ENCODE data around the gene CCDC15.
"Not testable (repeated sequence)": the region's sequence is repeated elsewhere in the genome, so short reads cannot be mapped to it uniquely, and the experiment has no call there.

The CCDC15 gene

DNA sequence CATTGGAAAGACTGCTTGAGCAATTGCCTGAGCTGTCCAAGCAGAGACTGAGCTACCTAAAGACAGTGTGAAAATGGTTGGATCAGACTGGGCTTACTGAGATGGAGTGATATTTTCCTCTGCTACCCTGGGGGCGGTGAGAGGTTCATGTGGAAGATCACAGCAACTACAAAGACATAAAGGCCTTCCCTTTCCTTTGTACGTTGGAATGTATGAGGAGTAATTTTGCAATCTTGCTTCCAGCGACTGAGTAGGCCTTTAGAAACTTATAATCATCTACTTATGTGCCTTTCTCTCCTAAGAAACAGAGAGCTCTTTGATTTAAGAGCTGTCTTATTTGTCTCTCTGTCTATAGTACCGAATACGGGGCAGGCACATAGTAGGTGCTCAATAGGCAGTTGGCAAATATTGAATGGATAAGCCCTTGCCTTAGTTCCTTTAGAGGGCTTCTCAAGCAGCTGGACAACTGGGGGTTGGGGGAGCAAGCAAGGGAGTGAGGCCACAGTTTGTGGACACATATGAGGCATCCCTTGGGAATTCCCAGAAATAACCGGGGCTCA is 15.7 kb upstream of the CCDC15 start:
- H3K27ac ChIP-seq = peak overlapping the region; percentile 14
- DNase-seq (ENCODE audit: low read depth, low spot score) = no peak

DNA sequence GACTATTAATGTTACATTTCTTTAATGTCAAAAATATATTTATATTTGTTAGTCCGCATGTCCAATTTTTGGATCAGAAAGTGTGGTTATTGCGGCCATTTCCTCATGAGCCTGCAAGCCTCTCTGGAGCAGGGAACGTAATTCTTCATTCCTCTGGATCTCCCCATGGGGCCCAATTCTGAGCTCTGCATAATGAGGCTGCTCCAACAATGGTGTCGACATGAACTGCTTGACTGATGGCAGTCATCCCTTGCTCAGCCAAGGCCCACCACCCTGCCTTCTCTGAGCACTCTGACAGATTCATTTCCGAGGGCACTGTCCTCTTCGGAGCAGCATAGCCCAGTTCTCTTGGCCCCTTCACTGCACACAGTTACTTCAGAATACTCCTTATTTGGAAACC is 15.0 kb upstream of the CCDC15 start:
- no peak for DNase-seq (ENCODE audit: low read depth, low spot score)
- no peak overlapping the region for H3K27ac ChIP-seq

DNA sequence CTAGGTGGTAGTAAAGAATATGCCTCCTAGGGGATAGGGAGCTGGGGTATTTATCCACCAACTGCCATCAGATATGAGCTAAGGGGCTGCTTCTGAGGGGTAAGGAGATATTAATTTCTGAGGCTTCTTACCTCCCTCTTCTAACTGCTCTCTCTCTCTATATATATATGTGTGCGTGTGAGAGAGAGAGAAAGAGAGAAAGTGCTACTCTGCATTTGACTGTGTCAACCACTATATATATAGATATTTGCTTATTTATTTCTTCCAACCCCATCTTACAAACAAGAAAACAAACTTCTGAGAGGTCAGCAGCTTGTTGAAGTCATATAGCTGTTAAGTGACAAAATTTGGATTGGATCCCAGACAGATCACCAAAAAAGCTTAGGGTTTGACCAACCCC is 12.3 kb upstream of the CCDC15 start:
- no peak overlapping the region for H3K27ac ChIP-seq
- no peak for DNase-seq (ENCODE audit: low read depth, low spot score)

DNA sequence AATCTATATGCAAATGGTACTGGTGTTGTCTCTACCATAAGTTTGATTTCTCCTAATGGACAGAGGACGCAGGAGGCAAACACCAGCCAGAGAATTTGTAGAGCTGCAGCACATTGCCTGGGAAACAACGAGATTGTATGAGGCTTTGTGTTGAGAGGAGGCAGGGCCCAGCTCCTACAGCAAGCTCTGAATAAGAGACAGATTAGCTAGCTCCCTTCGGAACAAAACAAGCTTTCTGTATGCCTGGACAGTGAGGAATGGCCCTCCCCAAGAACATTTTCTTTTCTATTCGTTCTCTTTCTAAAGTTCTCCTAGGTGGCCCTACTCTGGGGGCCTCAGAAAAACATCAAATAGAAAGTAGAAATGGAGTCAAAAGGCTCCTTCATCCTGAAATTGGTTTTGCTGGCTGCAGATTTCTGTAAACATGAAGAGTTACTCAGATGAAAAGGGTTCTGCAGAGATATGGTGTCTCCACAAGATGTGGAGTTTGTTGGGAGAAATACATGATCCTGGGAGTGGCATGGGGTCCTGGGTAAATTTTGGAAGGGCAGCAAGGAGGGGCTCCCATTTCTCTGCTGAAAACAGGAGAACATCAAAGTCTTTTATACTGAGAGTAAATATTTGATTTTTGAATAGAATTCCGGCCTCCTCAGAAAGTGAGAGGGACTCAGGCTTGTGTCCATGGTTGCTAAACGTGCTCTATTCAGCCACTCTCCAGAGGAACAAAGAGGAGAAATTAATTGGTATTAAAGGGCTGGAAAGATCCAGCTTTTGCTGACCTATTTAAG is 11.3 kb upstream of the CCDC15 start:
- H3K27ac ChIP-seq = no peak overlapping the region
- no peak for DNase-seq (ENCODE audit: low read depth, low spot score)

DNA sequence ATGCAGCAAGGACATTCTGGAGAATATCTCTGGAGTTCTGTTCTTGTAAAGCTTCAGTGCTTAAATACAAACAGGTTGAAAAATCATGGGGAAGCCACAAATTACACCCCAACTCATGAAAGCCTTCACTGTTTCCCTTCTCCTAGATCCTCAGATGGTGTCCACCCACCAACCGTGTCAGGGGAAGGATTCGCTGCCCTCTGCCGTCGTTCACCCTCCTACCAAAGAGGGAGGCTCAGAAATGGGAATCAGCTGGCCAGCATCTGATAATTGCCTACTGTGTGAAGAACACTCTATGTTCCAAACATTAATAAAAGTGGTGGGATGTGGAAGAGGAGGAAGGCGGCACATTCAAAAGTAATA is 10.8 kb upstream of the CCDC15 start:
- H3K27ac ChIP-seq = no peak overlapping the region
- DNase-seq (ENCODE audit: low read depth, low spot score) = no peak

DNA sequence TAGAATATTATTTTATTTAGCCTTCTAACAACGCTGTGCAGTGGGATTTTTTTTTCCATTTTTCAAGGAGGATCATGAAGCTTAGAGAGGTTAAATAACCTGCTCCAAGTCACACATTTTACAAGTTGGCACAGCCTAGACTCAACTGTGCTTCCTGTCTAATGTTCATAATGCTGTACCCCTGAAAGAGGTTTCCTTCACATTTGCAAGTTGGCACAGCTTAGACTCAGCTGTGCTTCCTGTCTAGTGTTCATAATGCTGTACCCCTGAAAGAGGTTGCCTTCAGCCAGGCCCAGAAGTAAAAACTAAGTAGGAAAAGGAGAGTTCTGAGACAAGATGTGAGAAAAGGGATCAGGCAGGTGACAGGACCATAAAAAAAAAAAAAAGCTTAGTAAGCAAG is 10.3 kb upstream of the CCDC15 start:
- no peak for DNase-seq (ENCODE audit: low read depth, low spot score)
- no peak overlapping the region for H3K27ac ChIP-seq

GRCh38 chr11:124944565-124944964 is 9.4 kb upstream of the CCDC15 start:
- DNase-seq (ENCODE audit: low read depth, low spot score) = no peak
- H3K27ac ChIP-seq = no peak overlapping the region

- no peak overlapping the region for H3K27ac ChIP-seq
- DNase-seq (ENCODE audit: low read depth, low spot score) = no peak
Observed at GRCh38 chr11:124945826-124946225, 8.2 kb upstream of the CCDC15 start.

GRCh38 chr11:124946735-124947141 is 7.3 kb upstream of the CCDC15 start:
- DNase-seq (ENCODE audit: low read depth, low spot score) = no peak
- peak overlapping the region; percentile 54 for H3K27ac ChIP-seq

DNA sequence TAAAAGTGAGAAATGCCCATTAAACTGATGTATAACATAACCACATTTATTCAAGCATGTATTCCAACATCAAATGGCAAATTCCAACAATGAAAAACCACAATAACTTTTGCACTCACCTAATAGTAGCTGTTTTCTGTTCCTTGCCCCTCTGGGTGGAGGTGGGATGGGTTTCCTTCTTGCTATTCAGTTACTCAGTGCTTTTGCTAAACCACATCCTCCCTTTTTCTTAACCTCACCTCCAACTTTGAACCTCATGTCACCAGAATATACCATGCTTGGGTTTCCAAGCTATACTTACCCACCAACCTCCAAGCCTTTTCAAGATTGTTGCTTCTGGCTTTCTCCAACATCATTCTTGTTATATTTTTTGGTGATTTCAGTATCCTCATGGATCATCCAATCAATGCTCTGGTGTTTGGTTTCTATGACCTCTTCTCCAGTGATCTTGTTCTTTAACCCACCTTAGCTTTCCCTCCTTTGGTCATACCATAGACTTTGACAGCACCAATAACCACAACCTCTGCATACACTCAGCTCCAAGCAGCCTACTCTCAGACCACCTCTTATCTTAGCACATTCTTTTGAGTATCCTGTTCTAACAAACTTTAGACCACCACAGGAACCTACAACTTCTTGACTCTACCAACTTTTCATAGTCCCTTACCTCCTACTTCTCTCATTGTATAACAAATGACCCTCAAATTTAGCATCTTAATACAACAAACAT is 3.2 kb upstream of the CCDC15 start:
- no peak for DNase-seq (ENCODE audit: low read depth, low spot score)
- H3K27ac ChIP-seq = no peak overlapping the region

- no peak for DNase-seq (ENCODE audit: low read depth, low spot score)
- H3K27ac ChIP-seq = no peak overlapping the region
Observed at GRCh38 chr11:124951341-124951740, 2.7 kb upstream of the CCDC15 start.

DNA sequence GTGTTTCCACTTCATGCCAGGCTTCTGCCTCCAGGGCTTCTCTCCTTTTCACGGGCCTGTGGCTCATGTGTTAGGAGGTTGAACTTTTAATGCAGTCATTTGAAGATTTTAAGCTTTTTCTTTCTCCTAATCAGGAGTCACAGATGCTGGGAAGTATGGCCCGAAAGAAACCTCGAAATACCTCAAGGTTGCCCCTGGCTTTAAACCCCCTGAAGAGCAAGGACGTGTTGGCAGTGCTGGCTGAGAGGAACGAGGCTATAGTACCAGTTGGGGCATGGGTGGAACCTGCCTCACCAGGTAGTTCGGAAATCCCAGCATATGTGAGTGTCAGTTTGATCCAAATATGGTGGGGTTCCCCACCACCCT is 571 bp downstream of the CCDC15 start:
- H3K27ac ChIP-seq = peak overlapping the region; percentile 69
- DNase-seq (ENCODE audit: low read depth, low spot score) = no peak

DNA sequence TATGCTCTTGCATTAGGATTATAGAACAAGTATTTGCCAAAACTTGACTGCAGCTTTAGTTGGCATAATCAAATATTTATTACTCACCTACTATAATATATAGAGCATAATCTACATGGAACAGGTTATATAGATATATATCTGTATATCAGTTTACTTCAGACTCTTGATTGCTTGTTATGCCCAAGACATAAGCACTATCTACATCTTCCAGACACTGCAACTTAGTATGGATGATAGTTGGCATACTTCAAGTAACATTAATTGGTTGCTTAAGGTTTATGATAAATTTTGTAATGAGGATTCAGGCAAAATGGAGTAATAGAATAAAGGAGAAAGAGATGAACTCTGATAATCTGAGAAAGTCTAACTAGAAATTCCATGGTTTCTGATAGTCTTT is 1.0 kb downstream of the CCDC15 start:
- H3K27ac ChIP-seq = no peak overlapping the region
- DNase-seq (ENCODE audit: low read depth, low spot score) = no peak

DNA sequence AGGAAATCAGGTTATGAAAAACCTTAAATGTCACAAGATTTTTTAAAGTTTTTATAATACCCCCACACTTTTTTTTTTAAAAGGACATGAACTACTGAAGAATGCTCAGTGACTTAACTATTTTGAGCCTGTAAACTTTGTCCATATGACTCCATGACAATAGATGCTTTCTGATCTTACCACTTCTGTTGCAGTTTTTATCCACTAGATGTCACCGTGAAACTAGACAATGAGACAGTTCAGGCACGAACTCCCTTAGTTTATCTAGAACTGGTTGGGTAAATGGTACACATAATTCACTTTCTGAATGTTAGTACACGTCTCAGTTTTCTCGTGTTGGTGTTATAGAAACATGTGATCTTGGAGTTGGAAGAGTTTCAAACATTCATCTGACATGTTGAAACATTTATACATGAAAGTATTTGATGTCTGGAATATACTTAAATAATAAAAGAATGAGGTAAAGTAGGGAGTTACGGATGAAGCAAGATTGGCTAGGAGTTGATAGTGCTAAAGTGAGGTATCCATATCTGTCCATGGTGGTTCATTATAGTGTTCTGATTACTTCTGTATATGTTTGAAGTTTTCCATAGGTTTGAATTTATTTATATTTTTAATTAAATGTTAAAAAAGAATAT is 8.1 kb downstream of the CCDC15 start:
- H3K27ac ChIP-seq = no peak overlapping the region
- peak; percentile 26 for DNase-seq (ENCODE audit: low read depth, low spot score)

GRCh38 chr11:124968197-124968596 is 14.2 kb downstream of the CCDC15 start:
- not testable (repeated sequence) for DNase-seq (ENCODE audit: low read depth, low spot score)

DNA sequence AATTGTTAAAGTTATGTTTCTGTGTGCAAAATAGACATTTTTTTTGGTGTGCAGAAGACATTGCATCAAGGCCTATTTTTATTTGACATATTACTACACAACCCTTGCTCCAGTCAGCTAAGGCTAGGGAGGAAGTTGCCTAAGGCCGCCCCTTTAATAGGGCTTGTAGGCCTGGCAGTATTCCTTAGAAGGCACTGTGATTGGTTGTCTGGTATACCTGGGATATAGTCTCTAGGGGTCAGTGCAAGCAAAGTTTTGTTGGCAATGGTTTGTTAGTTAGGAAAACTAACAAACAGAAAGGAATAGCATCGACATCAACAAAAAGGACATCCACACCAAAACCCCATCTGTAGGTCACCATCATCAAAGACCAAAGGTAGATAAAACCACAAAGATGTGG is 16.9 kb downstream of the CCDC15 start:
- no peak overlapping the region for H3K27ac ChIP-seq
- DNase-seq (ENCODE audit: low read depth, low spot score) = peak; percentile 10

More at GRCh38 chr11:124968197-124968596, 14.2 kb downstream of the CCDC15 start:
- H3K27ac ChIP-seq = not testable (repeated sequence)

GRCh38 chr11:124971810-124972209 is 17.8 kb downstream of the CCDC15 start:
- no peak overlapping the region for H3K27ac ChIP-seq
- no peak for DNase-seq (ENCODE audit: low read depth, low spot score)

DNA sequence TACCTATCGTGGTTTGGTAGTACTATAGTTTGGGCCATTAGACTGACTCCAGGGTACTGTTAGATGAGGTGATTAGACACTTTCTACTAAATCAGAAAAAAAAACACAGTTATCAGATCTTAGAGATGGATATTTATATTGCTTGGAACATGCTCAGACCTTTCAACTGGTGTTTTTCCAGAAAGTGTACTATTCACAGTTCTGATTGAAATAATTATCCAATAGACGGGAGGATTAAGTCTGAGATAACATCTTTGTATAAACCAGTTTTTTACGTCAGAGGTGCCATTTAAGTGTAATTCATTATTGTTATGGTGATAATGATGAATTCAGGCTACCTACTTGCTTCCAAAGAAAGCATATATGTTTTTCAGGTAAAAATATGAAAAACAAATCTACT is 22.5 kb downstream of the CCDC15 start:
- DNase-seq (ENCODE audit: low read depth, low spot score) = no peak
- H3K27ac ChIP-seq = no peak overlapping the region

- no peak overlapping the region for H3K27ac ChIP-seq
- no peak for DNase-seq (ENCODE audit: low read depth, low spot score)
Observed at GRCh38 chr11:124977006-124977405, 23.0 kb downstream of the CCDC15 start.

GRCh38 chr11:124978316-124978715 is 24.3 kb downstream of the CCDC15 start:
- DNase-seq (ENCODE audit: low read depth, low spot score) = no peak
- no peak overlapping the region for H3K27ac ChIP-seq

DNA sequence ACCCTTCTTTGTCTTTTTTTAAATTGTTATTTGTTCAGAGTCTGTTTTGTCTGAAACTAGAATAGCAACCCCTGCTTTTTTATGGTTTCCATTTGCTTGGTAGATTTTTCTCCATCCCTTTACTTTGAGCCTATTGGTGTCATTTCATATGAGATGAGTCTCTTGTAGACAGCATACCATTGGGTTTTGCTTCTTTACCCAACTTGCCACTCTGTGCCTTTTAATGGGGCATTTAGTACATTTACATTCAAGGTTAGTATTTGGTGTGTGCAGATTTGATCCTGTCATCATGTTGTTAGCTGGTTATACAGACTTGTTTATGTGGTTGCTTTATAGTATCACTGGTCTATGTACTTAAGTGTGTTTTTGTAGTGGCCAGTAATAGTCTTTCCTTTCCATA is 28.0 kb downstream of the CCDC15 start:
- DNase-seq (ENCODE audit: low read depth, low spot score) = no peak
- no peak overlapping the region for H3K27ac ChIP-seq
